NCI-H187 treated with DMSO at 0.1 percent for 48 hours (cell line): ENCODE measurements around the gene MRPL28.
"Not testable (repeated sequence)": the region's sequence is repeated elsewhere in the genome, so short reads cannot be mapped to it uniquely, and the experiment has no call there.

Experiments
- DNase-seq: peaks from one replicate; lab custom pipeline; 2025; lab: John Stamatoyannopoulos, UW

Gene MRPL28

GRCh38 chr16:359871-360697 lies 10.3 kb downstream of the MRPL28 start:
- DNase-seq: no peak

DNA sequence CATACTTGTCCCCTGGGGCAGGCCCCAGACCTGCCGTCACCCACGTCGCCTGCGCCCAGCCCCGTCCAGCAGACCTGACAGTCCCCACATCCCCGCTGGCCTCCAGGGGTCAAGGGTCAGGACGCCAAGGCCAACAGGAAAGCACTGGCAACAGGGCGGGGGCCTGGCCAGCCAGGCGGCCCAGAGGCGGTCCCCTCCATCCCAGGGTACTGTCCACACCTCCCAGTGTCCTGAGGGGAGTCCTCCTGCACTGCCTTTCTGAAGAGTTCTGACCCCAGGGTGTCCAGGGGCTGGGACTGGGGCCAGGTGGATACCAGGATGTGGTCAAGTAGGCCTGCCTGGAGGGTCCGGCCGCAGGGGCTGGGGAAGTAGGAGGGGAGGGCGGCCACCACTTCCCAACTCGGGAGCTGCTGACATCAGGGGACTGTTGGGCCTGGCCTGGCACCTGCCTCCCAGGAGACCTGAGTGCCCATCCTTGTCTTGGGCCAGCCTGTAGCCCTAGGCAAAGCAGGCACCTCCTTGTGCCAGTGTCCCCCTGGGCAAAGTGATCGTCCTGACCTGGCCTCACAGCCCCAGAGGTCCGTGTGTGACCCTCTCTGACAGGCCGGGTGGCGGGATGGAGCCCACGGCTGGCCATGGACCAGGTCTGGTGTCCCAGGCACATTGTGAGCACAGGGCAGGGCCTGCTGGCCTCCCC lies 11.1 kb downstream of the MRPL28 start:
- DNase-seq: no peak

- no peak for DNase-seq
Observed at GRCh38 chr16:356741-357140, 13.6 kb downstream of the MRPL28 start.

- DNase-seq: no peak
Observed at GRCh38 chr16:354971-355461, 15.3 kb downstream of the MRPL28 start.

DNA sequence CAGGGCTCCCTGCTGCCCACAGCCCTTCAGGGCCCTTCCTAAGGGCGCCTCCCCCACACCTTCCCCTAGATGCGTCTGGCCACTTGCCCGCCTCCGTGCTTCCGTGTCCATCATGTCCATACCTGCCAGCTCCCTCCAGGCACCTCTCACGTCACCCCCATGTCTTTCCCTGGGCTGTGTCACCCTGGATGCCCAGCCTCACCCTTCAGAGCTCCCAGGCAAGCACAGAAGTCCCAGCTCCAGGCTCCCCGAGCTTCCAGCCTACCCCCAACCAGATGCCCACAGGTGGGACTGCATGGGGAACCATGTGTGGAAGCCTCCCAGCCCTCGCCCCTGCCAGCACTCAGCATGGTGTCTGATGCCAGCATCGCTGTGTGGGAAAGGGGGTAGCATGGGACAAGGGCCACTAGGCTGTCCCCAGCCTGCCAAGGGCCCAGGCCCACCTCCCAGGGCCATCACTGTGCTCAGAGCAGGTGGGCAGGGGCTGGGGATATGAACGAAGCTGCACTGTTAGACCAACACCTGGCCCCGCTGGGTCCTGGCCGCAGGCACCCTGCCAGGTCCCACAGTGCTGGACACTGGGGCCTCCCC lies 16.0 kb downstream of the MRPL28 start:
- no peak for DNase-seq

DNA sequence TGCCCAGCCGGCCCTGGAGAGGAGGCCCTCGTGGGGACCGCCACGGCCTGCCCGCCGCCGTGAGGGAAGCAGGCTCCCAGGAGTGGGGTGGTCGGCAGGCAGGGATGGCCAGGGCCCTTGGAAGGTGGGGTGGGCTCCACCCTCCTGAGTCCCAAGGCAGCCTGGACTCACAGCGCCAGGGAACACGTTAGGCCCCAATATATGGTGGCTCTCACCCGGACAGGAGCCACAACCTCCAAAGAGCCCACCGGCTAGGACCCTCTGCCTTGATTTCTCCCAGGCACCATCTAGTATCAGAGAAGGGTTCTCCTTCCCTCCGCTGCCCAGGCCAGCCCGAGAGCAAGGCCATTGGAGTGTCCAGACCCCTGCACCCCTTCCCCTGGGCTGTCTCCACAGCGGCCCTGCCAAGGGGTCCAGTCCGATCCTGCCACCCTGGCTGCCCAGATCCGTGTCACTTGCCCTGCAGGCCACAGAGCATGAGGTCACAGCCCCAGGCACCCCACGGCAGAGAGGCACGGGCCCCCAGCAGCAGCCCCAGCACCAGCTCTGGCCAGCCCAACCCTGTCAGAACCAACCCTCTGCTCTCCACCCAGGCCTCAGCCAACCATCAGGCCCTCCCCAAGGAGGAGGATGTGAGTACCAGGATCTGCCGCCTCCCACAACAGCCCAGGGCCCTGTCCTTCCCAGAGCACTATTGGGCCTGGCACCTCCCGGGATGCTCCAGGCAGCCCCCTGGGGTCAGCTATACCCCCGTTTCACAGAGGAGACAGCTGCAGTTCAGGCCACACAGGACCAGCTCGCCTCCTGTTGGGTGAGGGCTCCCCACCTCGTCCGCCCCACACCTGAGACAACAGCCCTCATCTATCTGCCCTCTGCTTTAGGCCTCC lies 16.7 kb downstream of the MRPL28 start:
- DNase-seq: no peak

DNA sequence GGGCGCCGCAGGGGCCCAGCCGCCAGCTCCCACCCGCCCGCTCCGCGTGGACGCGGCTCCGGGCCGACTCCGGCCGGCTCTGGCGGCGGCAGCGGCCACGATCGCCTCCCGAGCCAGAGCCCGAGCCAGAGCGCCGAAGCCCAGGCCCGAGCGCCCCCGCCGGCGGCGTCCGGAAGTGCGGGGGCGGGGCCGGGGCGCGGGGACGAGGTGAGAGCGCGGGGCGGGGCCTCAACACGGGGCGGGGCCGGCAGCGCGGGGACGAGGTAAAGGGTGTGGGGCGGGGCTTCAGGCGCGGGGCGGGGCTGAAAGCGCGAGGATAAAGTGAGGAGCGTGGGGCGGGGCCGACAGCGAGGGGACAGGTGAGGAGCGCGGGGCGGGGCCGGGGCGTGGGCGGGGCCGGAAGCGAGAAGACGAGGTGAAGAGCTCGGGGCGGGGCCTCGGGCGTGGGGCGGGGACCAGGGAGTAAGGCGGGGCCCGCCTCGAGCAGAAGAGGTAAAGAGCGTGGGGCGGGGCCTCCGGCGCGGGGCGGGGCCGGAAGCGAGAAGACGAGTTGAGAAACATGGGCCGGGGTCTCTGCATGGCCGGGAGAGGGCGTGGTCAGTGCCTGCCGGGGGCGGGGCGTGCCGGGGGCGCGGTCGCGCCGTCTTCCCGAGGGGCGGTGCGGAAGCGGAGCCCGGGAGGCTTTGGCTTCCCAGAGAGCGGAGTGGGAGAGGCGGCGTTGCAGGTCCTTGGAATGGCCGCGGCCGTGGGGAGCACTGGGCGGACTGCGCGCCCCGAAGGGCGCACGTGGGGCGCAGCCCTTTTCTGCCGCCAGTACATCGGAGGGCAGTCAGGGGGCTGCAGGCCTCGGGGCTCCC lies 17.6 kb downstream of the MRPL28 start, which contains the start of gene AXIN1:
AXIN1 (minus strand) TSS at position 177 of the 857 bp plus-strand sequence. CDS start 5,698 bp downstream, outside the sequence.
- peak; percentile 98 for DNase-seq

- DNase-seq: no peak
Observed at GRCh38 chr16:351804-352520, 18.4 kb downstream of the MRPL28 start.

GRCh38 chr16:350203-350602 lies 20.1 kb downstream of the MRPL28 start:
- no peak for DNase-seq

DNA sequence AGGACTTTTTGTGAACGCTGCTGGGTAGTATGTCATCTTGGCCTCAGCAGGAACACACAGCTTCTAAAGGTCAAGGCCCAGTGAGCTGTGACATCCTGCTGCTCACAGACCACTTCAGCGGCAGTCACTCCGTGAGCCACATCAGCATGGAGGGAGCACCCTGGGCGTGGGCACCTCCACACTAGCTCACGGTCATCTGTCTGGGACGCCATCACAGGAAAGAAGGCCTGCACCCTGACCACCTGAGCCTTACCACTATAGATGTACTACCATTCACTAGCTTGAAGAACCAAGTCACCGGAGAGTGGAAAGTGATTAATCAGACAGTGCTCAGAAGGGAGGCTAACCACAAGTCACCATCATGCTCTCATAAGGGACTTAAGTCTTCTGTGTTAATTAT lies 21.1 kb downstream of the MRPL28 start:
- no peak for DNase-seq

GRCh38 chr16:348495-348894 lies 21.8 kb downstream of the MRPL28 start:
- not testable (repeated sequence) for DNase-seq

- no peak for DNase-seq
Observed at GRCh38 chr16:347203-347602, 23.1 kb downstream of the MRPL28 start.

GRCh38 chr16:346587-346986 lies 23.8 kb downstream of the MRPL28 start:
- DNase-seq: no peak

- no peak for DNase-seq
Observed at GRCh38 chr16:345772-346171, 24.6 kb downstream of the MRPL28 start.

DNA sequence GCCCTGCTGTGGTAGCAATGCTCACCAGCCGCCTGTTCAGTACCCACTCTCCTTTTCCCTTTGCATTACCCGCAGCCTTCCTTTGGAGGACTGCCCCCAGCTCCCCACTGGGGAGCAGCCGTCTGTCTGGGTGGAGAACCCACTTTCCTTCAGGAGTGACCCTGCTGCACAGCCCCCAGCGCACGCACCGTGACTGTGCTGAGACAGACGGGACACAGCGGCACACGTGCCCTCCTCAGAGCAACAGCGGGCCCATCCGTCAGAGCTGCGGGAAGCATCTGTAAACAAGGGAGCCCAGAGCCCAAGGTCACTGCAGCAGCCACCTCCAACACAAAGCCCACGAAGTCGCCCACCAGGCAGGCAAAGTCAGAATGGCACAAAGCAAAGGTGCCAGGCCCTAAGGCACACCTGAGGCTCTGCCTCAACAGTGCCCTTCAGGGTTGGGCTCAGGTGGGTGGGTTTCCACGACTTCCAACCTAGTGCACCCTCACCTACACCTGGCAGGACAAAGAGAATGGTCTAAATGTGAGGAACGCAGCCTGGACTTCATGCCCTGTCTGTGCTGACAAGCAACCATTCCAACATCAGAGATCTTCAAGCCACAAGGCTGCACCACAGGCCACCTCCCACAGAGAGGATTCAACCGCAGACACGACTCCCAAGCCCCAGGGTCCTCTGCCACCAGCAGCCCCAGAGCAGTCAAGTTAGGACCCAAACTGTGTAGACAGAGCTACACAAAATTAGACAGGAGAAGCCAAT lies 27.7 kb downstream of the MRPL28 start:
- DNase-seq: no peak

GRCh38 chr16:341974-342336 lies 28.4 kb downstream of the MRPL28 start:
- not testable (repeated sequence) for DNase-seq

DNA sequence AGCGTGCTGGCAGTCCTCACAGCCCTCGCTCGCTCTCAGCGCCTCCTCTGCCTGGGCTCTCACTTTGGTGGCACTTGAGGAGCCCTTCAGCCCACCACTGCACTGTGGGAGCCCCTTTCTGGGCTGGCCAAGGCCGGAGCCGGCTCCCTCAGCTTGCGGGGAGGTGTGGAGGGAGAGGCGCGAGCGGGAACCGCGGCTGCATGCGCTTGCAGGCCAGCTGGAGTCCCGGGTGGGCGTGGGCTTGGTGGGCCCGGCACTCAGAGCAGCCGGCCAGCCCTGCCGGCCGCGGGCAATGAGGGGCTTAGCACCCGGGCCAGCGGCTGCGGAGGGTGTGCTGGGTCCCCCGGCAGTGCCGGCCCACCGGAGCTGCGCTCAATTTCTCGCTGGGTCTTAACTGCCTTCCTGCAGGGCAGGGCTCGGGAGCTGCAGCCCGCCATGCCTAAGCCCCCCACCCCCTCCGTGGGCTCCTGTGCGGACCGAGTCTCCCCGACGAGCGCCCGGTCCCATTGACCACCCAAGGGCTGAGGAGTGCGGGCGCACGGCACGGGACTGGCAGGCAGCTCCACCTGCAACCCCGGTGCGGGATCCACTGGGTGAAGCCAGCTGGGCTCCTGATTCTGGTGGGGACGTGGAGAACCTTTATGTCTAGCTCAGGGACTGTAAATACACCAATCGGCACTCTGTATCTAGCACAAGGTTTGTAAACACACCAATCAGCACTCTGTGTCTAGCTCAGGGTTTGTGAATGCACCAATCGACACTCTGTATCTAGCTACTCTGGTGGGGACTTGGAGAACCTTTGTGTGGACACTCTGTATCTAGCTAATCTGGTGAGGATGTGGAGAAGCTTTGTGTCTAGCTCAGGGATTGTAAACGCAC lies 29.0 kb downstream of the MRPL28 start:
- DNase-seq: not testable (repeated sequence)

GRCh38 chr16:340370-341091 lies 29.8 kb downstream of the MRPL28 start:
- DNase-seq: no peak
